Ovary (tissue), 3 donors: ENCODE data around the gene MAOB.

Experiments
- CTCF ChIP-seq, 3 donors: fragments of 450-650 bp in 2 of 3; fragments of 200-600 bp in 1 of 3; IDR thresholded peaks; one replicate each; pipeline versions ENCODE4 v1.5.1 to v1.8.0; 2016 to 2022; ENCODE audit warnings: antibody characterized with exemption in 3 of 3, mild to moderate bottlenecking in 1 of 3
- EP300 ChIP-seq: sonication (generic); formaldehyde crosslinking; IDR thresholded peaks from one replicate; pipeline ENCODE4 v1.6.1; 2017; ENCODE audit warnings: antibody characterized with exemption
- POLR2A ChIP-seq: fragments of 450-650 bp; IDR thresholded peaks from one replicate; pipeline ENCODE4 v1.6.1; 2017; ENCODE audit warnings: antibody characterized with exemption, mild to moderate bottlenecking, moderate library complexity
- donor health status: DM: no; HTN: no; CAD: no.

GRCh38 chrX:43868791-43869190, 13.5 kb downstream of the MAOB start:
- TF ChIP-seq CTCF (IDR thresholded peaks at IDR 0.05) (no peak), EP300 (no peak), POLR2A (no peak)
